ENCODE results near the gene PDE2A.
"Not testable (repeated sequence)": the region's sequence is repeated elsewhere in the genome, so short reads cannot be mapped to it uniquely, and the experiment has no call there.

The PDE2A gene

DNA sequence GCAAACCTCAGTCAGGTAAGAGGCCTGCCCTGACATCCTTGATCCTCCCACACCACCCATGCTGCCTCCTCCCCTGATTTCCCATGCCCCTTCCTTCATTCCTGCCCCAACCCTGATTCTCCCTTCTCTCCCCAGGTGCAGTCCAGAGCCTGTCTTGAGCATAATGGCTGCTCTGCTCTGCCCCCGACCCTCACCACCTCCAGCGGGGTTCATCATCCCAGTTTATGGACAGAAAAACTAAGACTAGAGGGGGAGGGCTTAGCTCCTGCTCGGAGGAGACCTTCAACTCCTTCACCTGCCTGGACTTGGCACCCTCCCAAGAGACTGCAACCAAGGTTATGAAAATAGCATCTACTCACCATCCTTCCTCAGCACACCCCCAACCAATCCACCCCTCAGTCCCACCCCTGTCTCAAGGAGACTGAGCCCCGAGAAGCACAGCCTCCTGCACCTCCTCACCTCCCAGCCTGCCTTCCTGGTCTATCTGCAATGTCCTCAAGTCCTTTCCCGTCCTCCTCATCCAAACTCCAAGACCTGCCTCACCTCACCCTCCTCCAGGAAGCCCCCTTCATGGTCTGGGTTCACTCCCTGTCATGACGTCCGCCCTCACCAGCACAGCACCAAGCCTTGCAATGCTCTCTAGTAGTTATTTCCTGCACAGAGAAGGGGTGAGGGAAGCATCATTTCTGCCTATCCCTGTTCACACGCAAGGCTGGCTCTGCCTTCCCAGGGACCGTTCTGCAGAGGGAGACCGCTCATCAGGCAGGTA is 103.1 kb downstream of the PDE2A start:
- Histone ChIP-seq H3K4me1 (ENCODE audit: insufficient read depth, low read length) (no peaks in the 10 kb centered on the region; the same call in 1 of the 2 replicates), H3K36me3 (ENCODE audit: insufficient read depth, low read length) (no peaks in the 10 kb centered on the region), H3K9ac (ENCODE audit: low read depth, low read length) (no peak overlapping the region), H3K9me3 (ENCODE audit: control insufficient read depth, insufficient read depth, low read length) (no peaks in the 10 kb centered on the region)

DNA sequence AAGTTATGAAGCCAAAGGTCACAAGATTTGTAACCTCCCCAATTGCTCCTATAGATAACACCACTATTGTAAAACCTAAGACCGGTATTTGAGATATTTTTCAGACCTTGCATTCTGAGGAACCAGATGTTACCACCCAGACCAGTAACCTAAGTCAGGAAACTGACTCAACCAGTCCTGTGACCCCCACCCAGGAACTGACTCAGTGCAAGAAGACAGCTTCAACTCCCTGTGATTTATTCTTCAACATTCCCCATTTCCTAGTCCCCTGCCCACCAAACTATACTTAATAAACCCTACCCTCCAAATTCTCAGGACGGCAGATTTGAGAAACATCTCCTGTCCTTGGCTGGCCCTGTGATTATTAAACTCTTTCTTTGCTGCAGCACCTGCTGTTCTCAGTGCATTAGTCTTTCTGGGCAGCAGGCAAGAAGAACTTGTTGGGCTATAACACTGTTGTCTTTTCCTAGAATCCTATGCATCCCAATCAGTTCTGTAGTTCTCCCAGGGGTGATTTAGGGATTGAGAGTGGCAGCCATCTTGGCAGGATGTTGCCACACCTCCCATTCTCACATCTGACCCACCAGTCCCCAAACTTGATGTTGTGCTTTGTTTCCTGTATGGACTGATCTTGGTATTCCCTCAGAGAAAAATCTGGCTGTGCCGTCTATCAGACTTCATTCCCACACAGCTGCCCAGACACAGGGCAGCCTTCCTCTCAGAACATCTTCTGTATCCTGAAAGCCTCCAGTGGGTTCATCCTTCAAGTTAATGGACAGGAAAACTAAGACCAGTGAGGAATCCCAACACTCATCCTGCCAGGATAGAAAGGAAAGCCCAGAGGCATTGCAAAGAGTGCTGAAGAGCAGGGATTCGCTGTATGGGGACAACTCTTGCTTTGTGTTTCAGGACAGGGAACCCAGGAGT is 104.0 kb downstream of the PDE2A start:
- H3K9ac ChIP-seq (ENCODE audit: low read depth, low read length): no peak overlapping the region
- no peaks in the 10 kb centered on the region; the same call in 1 of the 2 replicates for H3K4me1 ChIP-seq (ENCODE audit: insufficient read depth, low read length)
- no peaks in the 10 kb centered on the region for H3K36me3 ChIP-seq (ENCODE audit: insufficient read depth, low read length)
- no peaks in the 10 kb centered on the region for H3K9me3 ChIP-seq (ENCODE audit: control insufficient read depth, insufficient read depth, low read length)

DNA sequence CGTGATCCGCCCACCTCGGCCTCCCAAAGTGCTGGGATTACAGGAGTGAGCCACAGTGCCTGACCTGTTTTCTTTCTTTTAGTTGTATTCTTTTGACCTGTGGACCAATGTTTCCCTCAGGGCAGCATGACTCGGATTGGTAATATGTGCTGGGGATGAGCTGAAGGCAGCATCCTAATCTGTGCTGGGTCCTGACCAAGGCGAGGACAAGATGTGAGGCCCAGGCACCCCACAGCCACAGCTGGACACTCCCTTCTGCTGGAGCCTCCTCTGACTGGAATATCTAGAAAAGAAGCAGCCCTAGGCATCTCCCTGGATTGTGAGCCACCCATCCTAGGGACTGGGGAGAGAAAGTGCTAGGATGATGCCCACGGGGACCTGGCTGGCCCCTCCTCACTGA is 105.4 kb downstream of the PDE2A start:
- Histone ChIP-seq H3K9me3 (ENCODE audit: control insufficient read depth, insufficient read depth, low read length) (no peaks in the 10 kb centered on the region), H3K9ac (ENCODE audit: low read depth, low read length) (no peak overlapping the region), H3K4me1 (ENCODE audit: insufficient read depth, low read length) (no peaks in the 10 kb centered on the region; the same call in 1 of the 2 replicates), H3K36me3 (ENCODE audit: insufficient read depth, low read length) (no peaks in the 10 kb centered on the region)

DNA sequence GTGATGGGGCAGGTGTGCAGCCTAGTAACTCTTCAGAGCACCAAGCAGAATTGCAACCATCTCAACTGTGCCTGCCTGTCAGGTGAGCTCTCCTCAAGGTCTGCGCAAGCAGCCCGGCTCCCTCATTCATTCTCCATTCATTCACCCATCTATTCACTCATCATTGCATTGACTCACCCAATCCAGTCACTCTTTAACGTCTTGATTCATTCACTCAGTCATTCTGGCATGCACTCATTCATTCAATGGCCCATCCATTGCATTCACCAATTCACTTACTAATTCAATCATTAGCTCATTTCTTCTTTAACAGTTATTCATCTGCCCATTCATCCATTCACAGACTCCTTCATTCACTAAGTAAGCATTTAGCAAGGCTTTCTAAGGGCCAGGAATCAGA is 111.8 kb downstream of the PDE2A start:
- H3K36me3 ChIP-seq (ENCODE audit: insufficient read depth, low read length): no peaks in the 10 kb centered on the region
- no peaks in the 10 kb centered on the region for H3K4me1 ChIP-seq (ENCODE audit: insufficient read depth, low read length)
- no peak overlapping the region for H3K9ac ChIP-seq (ENCODE audit: low read depth, low read length)
- H3K9me3 ChIP-seq (ENCODE audit: control insufficient read depth, insufficient read depth, low read length): no peaks in the 10 kb centered on the region

DNA sequence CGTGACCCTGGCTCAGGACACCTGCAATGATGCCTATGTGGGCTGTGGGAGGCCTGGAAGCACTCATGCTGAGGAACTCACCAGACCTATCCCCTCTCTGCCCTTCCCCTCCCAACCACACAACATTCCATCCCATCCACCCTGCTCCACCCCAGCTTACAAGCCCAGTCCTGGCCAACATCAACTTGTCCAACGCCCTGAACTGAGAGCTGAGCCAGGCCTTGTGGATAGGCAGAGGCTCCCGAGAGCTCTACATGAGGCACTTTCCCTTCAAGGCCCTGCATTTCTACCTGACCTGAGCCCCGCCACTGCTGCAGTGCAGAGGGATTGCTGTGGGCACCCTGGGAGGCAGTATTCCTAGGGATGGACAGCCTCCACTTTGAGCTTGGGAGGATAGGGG is 112.4 kb downstream of the PDE2A start:
- Histone ChIP-seq H3K9me3 (ENCODE audit: control insufficient read depth, insufficient read depth, low read length) (no peaks in the 10 kb centered on the region), H3K4me1 (ENCODE audit: insufficient read depth, low read length) (no peaks in the 10 kb centered on the region)

DNA sequence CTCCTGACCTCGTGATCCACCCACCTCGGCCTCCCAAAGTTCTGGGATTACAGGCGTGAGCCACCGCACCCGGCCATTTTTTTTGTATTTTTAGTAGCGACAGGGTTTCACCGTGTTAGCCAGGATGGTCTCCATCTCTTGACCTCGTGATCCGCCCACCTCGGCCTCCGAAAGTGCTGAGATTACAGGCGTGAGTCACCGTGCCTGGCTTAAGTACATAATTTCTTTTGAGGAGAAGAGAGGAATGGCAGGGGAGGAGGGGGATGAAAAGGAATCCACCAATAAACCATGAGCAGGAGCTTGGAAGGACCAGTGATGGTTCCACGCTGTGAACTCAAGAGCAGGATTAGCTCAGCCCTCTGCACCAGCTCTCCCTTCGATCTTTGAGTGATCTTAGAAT is 113.4 kb downstream of the PDE2A start:
- H3K9ac ChIP-seq (ENCODE audit: low read depth, low read length); H3K36me3 ChIP-seq (ENCODE audit: insufficient read depth, low read length); H3K4me1 ChIP-seq (ENCODE audit: insufficient read depth, low read length); H3K9me3 ChIP-seq (ENCODE audit: control insufficient read depth, insufficient read depth, low read length): not testable (repeated sequence)

More for the DNA sequence above, 112.4 kb downstream of the PDE2A start:
- H3K36me3 ChIP-seq (ENCODE audit: insufficient read depth, low read length): no peaks in the 10 kb centered on the region
- no peak overlapping the region for H3K9ac ChIP-seq (ENCODE audit: low read depth, low read length)

DNA sequence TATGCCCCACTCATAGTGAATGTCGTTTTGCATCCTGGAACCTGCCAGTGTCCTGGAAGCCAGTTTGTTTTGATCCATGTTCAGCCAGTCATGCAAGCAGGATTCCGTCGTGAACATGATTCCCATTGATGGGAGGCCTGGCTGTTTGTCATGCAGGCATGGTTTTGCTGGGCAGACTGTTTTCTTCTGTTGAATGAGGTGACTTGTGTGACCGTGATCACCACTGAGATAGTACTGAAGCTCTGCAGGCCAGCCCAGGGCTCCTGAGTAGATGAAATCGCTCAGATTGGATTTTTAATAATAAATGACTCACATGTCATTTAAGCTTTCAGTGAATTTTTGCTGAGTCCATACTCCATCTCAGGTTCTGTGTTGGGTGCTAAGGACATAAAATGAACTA is 117.8 kb downstream of the PDE2A start:
- no peak overlapping the region for H3K9ac ChIP-seq (ENCODE audit: low read depth, low read length)
- H3K9me3 ChIP-seq (ENCODE audit: control insufficient read depth, insufficient read depth, low read length): no peaks in the 10 kb centered on the region
- H3K4me1 ChIP-seq (ENCODE audit: insufficient read depth, low read length): no peaks in the 10 kb centered on the region
- H3K36me3 ChIP-seq (ENCODE audit: insufficient read depth, low read length): no peaks in the 10 kb centered on the region

DNA sequence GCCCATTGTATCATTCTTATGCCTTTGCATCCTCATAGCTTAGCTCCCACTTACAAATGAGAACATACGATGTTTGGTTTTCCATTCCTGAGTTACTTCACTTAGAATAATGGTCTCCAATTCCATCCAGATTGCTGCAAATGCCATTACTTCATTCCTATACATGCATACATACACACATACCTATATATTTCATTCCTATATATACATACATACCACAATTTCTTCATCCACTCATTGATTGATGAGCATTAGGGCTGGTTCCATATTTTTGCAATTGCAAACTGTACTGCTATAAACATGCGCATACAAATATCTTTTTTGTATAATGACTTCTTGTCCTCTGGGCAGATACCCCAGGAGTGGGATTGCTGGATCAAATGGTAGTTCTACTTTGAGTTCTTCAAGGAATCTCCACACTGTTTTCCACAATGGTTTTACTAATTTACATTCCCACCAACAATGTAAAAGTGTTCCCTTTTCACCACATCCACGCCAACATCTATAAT is 119.2 kb downstream of the PDE2A start:
- H3K9ac ChIP-seq (ENCODE audit: low read depth, low read length); H3K4me1 ChIP-seq (ENCODE audit: insufficient read depth, low read length); H3K9me3 ChIP-seq (ENCODE audit: control insufficient read depth, insufficient read depth, low read length); H3K36me3 ChIP-seq (ENCODE audit: insufficient read depth, low read length): not testable (repeated sequence)

DNA sequence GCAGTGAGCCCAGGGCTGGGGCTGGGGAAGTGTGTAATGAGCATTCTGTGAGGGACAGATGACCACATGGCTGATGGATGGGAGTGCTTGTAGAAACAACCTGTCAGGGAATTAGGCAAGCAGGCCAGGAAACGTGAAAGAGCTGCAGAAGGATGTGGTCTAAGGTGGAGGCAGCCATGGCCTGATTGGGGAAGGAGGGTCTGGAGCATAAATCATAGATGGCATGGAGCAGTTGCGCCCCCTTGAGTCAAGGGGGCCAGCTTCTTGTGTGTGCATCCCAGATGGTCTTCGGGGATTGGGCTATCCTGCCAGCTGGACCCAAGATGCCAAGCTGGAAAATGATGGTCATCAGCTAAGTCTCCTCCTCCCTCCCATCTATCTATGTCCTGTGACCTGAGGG is 120.5 kb downstream of the PDE2A start:
- Histone ChIP-seq H3K4me1 (ENCODE audit: insufficient read depth, low read length) (no peaks in the 10 kb centered on the region), H3K36me3 (ENCODE audit: insufficient read depth, low read length) (no peaks in the 10 kb centered on the region), H3K9me3 (ENCODE audit: control insufficient read depth, insufficient read depth, low read length) (no peaks in the 10 kb centered on the region), H3K9ac (ENCODE audit: low read depth, low read length) (no peak overlapping the region)

DNA sequence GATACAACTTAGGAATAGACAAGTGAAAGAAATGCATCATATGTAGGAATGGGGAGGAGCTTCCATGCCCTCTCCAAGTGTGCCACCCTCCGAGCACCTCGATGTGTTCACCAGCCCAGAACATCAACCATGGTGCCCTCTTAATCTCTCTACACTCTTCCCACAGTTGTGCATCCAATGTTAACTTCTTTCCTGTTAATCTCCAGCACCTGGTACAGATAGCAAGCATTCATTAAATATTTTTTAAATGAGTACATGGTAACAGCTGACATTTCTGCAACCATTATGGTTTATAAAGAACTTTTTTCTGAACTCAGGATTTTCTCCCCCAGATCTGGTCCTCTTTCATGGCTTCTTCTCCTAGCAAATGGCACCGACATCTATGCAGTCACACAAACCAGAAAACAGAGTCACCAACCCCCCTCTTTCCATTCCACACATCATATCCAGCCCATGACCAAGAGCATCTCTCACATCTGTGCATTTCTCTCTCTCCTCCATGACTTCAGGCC is 121.8 kb downstream of the PDE2A start:
- no peaks in the 10 kb centered on the region for H3K36me3 ChIP-seq (ENCODE audit: insufficient read depth, low read length)
- no peaks in the 10 kb centered on the region for H3K4me1 ChIP-seq (ENCODE audit: insufficient read depth, low read length)
- no peak overlapping the region for H3K9ac ChIP-seq (ENCODE audit: low read depth, low read length)
- no peaks in the 10 kb centered on the region for H3K9me3 ChIP-seq (ENCODE audit: control insufficient read depth, insufficient read depth, low read length)

DNA sequence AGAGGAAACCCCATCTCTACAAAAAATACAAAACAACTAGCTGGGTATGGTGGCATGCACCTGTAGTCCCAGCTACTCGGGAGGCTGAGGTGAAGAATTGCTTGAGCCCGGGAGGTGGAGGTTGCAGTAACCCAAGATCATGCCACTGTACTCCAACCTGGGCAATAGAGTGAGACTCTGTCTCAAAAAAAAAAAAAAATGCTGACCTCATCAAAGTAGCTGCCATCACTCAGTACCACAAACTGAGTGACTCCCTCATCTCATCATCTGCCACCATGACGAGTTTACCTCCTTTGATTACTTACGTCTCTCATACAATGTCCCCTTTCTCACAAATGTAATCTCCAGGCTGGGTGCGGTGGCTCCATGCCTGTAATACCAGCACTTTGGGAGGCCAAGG is 122.7 kb downstream of the PDE2A start:
- Histone ChIP-seq H3K4me1 (ENCODE audit: insufficient read depth, low read length) (no peaks in the 10 kb centered on the region), H3K9me3 (ENCODE audit: control insufficient read depth, insufficient read depth, low read length) (no peaks in the 10 kb centered on the region), H3K36me3 (ENCODE audit: insufficient read depth, low read length) (no peaks in the 10 kb centered on the region), H3K9ac (ENCODE audit: low read depth, low read length) (no peak overlapping the region)

DNA sequence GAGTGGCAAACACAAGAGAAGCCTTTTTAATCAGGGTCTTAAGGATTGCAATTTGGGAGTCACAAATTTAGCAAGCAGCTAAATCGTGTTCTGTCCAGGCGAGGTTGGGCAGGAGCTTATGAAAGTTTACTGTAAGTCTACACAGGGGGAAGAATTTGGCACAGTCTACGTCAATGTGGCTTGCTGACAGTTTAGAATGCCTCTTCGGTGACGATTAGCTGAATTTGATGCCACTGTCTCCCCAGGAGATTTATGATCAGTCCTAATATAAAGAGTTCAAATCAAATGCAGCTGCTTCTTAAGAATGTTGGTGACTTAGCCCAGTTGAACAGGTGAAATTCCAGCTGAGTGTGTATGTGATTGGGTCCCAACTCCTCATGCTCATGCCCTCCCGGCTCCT is 125.8 kb downstream of the PDE2A start:
- Histone ChIP-seq H3K36me3 (ENCODE audit: insufficient read depth, low read length) (no peaks in the 10 kb centered on the region), H3K4me1 (ENCODE audit: insufficient read depth, low read length) (no peaks in the 10 kb centered on the region), H3K9me3 (ENCODE audit: control insufficient read depth, insufficient read depth, low read length) (no peaks in the 10 kb centered on the region), H3K9ac (ENCODE audit: low read depth, low read length) (no peak overlapping the region)

DNA sequence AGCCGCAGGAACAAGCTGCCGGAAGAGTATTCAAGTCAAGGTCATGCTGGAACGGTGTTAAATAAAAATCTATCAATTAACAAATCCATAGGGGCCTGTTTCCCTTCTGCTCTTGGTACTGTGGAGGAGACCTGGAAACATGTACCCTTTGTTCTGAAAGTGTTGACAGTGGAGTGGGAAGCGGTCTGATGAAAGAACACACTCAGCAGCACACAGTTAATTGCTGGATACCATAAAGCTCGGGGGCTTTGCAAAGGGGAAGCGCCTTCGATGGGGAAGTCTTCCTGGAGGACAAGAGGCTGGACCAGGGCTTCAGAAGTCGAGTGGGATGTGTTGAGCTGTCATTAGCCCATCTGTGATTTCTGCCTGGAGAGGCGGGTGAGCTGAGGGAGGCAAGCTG is 127.4 kb downstream of the PDE2A start:
- no peaks in the 10 kb centered on the region for H3K4me1 ChIP-seq (ENCODE audit: insufficient read depth, low read length)

DNA sequence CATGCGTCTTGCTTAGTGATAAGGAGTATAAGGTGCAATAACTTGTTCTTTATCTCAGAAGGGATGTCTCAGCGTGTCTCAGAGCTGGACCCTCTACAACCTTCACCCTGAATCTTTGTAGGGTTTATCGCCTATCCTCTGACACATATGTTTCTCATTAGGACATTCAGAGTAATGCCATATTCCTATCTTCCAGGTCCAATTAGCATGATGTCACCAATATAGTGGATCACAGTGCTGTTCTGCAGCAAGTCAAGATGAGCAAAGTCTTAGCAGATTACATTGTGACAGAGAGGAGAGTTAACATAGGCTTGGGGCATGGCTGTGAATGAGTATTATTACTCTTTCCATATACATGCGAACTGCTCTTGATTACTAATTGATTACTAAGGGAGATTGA is 129.6 kb downstream of the PDE2A start:
- H3K36me3 ChIP-seq (ENCODE audit: insufficient read depth, low read length): no peaks in the 10 kb centered on the region
- H3K9me3 ChIP-seq (ENCODE audit: control insufficient read depth, insufficient read depth, low read length): no peaks in the 10 kb centered on the region
- H3K9ac ChIP-seq (ENCODE audit: low read depth, low read length): no peak overlapping the region
- no peaks in the 10 kb centered on the region for H3K4me1 ChIP-seq (ENCODE audit: insufficient read depth, low read length)

More for the DNA sequence above, 127.4 kb downstream of the PDE2A start:
- H3K36me3 ChIP-seq (ENCODE audit: insufficient read depth, low read length): no peaks in the 10 kb centered on the region
- H3K9me3 ChIP-seq (ENCODE audit: control insufficient read depth, insufficient read depth, low read length): no peaks in the 10 kb centered on the region
- no peak overlapping the region for H3K9ac ChIP-seq (ENCODE audit: low read depth, low read length)

Data from ES-I3 (cell line).